Measurements from ENCODE around the gene CENPE. TPM values are rescaled to one million over a fixed set of nuclear protein-coding genes. Genes with fewer than 3 reads are reported as not detected.

The CENPE gene
- polyA plus RNA-seq, 3 donors: 0.03 to 0.17 (median 0.07) TPM

DNA sequence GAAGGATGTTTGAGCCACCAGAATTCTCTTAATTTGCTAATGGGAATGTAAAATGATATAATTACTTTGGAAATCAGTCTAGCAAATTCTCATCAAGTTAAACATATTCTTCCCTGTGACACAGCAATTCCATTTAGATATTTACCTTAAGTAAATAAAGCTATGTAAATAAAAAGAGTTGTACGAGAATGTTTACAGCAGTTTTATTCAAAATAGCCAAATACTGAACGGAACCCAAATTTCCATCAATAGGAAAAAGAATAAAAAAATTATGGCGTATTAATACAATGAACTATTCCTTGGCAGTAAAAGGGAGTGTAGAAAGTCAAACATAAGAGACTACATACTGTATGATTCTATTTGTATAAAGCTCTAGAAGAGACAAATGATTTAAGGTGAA lies 45.8 kb downstream of the CENPE start:
- H3K27me3 Mint-ChIP-seq (ENCODE audit: low read depth in 3 of 3): no peaks in the 10 kb centered on the region
- Histone ChIP-seq H3K9me3 (replicated peaks in 1 of 2; ENCODE audit: control insufficient read depth in 1 of 2, insufficient read depth in 1 of 2, low read length in 2 of 2) (no peaks in the 10 kb centered on the region), H3K27ac (ENCODE audit: low read depth in 1 of 2, low read length in 2 of 2) (no peak overlapping the region), H3K4me1 (ENCODE audit: control insufficient read depth in 1 of 2, insufficient read depth in 2 of 2, low read length in 2 of 2) (peaks cover 11 to 12% of the 10 kb centered on the region in 2 donors), H3K4me2 (replicated peaks; ENCODE audit: extremely low read depth, low read length, poor library complexity, severe bottlenecking) (no peak overlapping the region), H4K20me1 (ENCODE audit: insufficient read depth, low read length) (no peaks in the 10 kb centered on the region), H3K27me3 (ENCODE audit: control insufficient read depth in 2 of 2, insufficient read depth in 2 of 2, low read length in 2 of 2) (no peaks in the 10 kb centered on the region), H3K36me3 (replicated peaks in 1 of 2; ENCODE audit: control insufficient read depth in 1 of 2, insufficient read depth in 2 of 2, low read length in 2 of 2) (peaks cover 22 to 50% of the 10 kb centered on the region in 2 donors), H3K4me3 (replicated peaks in 1 of 3; ENCODE audit: low read depth in 2 of 3, low read length in 3 of 3) (no peak overlapping the region), H3K9ac (ENCODE audit: insufficient read depth, low read length, poor library complexity, severe bottlenecking) (no peak overlapping the region), H3K79me2 (ENCODE audit: insufficient read depth, low read length) (no peaks in the 10 kb centered on the region), H2AFZ (ENCODE audit: insufficient read depth, low read depth, low read length, poor library complexity, severe bottlenecking) (no peak overlapping the region)
- H3K36me3 Mint-ChIP-seq: peaks cover 25 to 58% of the 10 kb centered on the region in 2 donors
- WGBS (ENCODE audit: insufficient coverage): no CpG with 5 or more reads among the region's 3 CpGs
- intact Hi-C loops (cut with micrococcal nuclease): no loop called here
- H3K27ac Mint-ChIP-seq: no peak overlapping the region
- H3K4me1 Mint-ChIP-seq: peaks cover 22% of the 10 kb centered on the region
- H3K9me3 Mint-ChIP-seq: peaks cover 0 to 5% (median 0%) of the 10 kb centered on the region in 7 donors
- H3K4me3 Mint-ChIP-seq: no peak overlapping the region
- TF ChIP-seq CTCF (IDR thresholded peaks at IDR 0.05): no peak
- no peak for DNase-seq

DNA sequence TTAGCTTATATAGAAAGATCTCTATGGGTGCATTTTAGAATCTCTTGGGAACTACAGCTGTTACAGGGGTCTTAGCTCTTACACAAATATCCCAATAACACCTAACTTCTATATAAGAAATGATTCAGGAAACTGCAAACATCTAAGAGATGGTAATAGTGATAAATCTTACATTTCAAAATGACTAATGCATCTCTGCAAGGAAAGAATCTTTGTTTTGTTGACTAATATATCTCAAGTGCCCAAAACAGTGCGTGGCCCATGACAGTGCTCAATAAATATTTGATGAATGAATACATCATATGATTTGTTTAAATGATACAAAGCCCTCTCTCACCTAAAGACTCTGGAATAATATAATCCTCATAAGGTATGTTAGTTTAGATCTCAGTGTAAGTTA lies 47.5 kb downstream of the CENPE start:
- Histone ChIP-seq H2AFZ (ENCODE audit: insufficient read depth, low read depth, low read length, poor library complexity, severe bottlenecking) (no peak overlapping the region), H3K9ac (ENCODE audit: insufficient read depth, low read length, poor library complexity, severe bottlenecking) (no peak overlapping the region), H3K4me1 (ENCODE audit: control insufficient read depth in 1 of 2, insufficient read depth in 2 of 2, low read length in 2 of 2) (peaks cover 0 to 3% of the 10 kb centered on the region in 2 donors), H4K20me1 (ENCODE audit: insufficient read depth, low read length) (no peaks in the 10 kb centered on the region), H3K4me2 (replicated peaks; ENCODE audit: extremely low read depth, low read length, poor library complexity, severe bottlenecking) (no peak overlapping the region), H3K4me3 (replicated peaks in 1 of 3; ENCODE audit: low read depth in 2 of 3, low read length in 3 of 3) (no peak overlapping the region), H3K27me3 (ENCODE audit: control insufficient read depth in 2 of 2, insufficient read depth in 2 of 2, low read length in 2 of 2) (no peaks in the 10 kb centered on the region), H3K36me3 (replicated peaks in 1 of 2; ENCODE audit: control insufficient read depth in 1 of 2, insufficient read depth in 2 of 2, low read length in 2 of 2) (peaks cover 22 to 64% of the 10 kb centered on the region in 2 donors), H3K27ac (ENCODE audit: low read depth in 1 of 2, low read length in 2 of 2) (no peak overlapping the region), H3K79me2 (ENCODE audit: insufficient read depth, low read length) (no peaks in the 10 kb centered on the region), H3K9me3 (replicated peaks in 1 of 2; ENCODE audit: control insufficient read depth in 1 of 2, insufficient read depth in 1 of 2, low read length in 2 of 2) (no peaks in the 10 kb centered on the region)
- Mint-ChIP-seq H3K4me3 (no peak overlapping the region), H3K9me3 (peaks cover 0 to 3% (median 0%) of the 10 kb centered on the region in 7 donors), H3K4me1 (peaks cover 8% of the 10 kb centered on the region), H3K36me3 (peaks cover 37 to 72% of the 10 kb centered on the region in 2 donors), H3K27ac (peak overlapping the region in 1 of 7 donors; percentile 35), H3K27me3 (ENCODE audit: low read depth in 3 of 3) (no peaks in the 10 kb centered on the region)
- DNase-seq: no peak
- TF ChIP-seq CTCF (IDR thresholded peaks at IDR 0.05): no peak
- WGBS (ENCODE audit: insufficient coverage): no CpG with 5 or more reads among the region's 1 CpG
- intact Hi-C loops (cut with micrococcal nuclease): no loop called here
